GM12801 (cell line): ENCODE measurements around the gene DTWD1.

ENCODE experiments used
- CTCF ChIP-seq: IDR thresholded peaks from one replicate; pipeline ENCODE4 v1.5.1; 2011; ENCODE audit warnings: control low read depth; ENCODE audit not compliant: insufficient read length; ENCODE audit errors: extremely low read depth

The DTWD1 gene

GRCh38 chr15:49627407-49627877 is 6.6 kb downstream of the DTWD1 start:
- no peak for TF ChIP-seq CTCF

- no peak for TF ChIP-seq CTCF
Observed at GRCh38 chr15:49628379-49628778, 7.5 kb downstream of the DTWD1 start.

DNA sequence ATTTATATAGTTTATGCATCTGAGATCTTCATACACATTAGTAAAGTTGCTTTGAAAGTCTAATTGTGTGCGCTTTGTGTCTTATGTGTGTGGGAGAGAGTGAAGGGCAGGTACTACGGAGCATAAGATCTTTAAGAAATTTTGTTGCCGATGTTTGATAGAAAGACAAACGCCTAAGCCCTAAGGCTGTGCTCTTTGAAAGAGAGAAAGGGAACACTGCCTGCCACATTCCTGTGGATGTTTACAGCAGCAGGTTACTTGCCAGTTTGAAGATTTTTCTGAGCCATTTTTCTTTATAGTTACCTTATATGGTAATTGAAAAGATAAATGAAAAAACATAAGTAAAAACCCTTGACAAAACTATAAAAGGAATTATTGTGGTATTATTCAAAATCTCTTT is 17.0 kb downstream of the DTWD1 start:
- no peak for TF ChIP-seq CTCF

DNA sequence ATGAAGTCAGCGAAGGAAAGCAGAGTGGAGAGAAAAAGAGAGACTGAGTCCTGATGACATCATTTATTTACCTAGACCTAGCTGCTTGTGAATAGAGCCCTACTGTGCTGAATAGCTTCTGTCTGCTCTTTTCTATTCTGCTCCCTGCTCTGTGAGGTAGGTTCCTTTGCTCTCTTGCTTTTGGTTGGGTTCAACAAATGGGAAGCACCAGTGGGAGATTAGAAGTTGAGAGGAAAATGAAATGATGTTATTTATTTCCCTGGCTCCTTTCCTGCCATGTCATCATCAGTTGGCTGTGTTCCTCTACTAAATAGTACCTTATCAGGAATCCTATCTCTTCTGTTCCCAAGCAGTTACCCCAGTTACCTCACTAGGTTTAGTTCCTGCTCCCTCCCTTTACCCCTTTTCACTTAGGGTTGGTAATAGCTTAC is 23.5 kb downstream of the DTWD1 start:
- TF ChIP-seq CTCF, result no peak

DNA sequence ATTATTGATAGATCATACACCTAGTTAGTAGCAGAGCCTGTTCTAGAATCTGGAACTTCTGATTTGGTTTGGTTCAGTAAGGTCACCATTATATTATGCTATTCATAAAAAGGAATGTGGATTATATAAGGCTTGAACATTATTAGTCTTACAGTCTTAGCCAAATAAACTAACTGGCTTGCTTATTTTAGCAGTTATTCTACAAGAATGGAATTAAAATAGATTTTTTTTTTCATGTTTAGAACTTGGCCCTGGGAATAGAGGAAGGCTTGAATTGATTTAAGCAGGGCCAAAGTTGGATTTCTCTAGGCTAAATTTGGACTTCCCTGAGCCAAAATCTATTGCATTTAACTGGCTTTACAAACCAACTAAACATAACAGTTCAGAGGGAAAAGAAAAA is 24.4 kb downstream of the DTWD1 start:
- no peak for TF ChIP-seq CTCF

DNA sequence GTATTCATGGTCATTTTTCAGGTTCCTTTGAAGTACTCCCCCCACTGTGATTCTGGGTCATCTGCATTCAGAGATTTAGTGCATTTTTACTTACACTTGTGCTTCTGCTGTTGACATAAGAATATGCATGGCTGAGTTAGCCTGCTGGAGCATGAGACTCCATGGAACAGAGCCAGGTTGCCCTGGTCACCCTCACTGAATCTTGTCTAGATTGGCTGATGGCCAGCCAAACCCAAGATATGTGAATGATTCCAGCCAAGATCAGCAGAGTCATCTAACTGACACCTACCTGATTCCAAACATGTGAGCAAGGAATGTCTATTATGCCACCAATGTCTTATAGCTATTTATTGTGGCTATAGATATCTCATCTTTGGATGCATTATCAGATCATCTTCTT is 25.1 kb downstream of the DTWD1 start:
- TF ChIP-seq CTCF, result no peak

GRCh38 chr15:49646891-49647290 is 26.0 kb downstream of the DTWD1 start:
- TF ChIP-seq CTCF, result no peak

GRCh38 chr15:49649987-49650386 is 29.1 kb downstream of the DTWD1 start:
- TF ChIP-seq CTCF, result no peak
